CD4-positive, alpha-beta T cell treated with Interleukin-17A for 4 hours (primary cell): ENCODE data around the gene PBX3.
A peak's percentile ranks its signal among the peaks of the same experiment; 100 is the strongest.

Experiments used
- DNase-seq: peaks from one replicate; pipeline ENCODE4 v3.0.0-alpha.2; 2020; ENCODE audit warnings: mixed read lengths

PBX3 gene

DNA sequence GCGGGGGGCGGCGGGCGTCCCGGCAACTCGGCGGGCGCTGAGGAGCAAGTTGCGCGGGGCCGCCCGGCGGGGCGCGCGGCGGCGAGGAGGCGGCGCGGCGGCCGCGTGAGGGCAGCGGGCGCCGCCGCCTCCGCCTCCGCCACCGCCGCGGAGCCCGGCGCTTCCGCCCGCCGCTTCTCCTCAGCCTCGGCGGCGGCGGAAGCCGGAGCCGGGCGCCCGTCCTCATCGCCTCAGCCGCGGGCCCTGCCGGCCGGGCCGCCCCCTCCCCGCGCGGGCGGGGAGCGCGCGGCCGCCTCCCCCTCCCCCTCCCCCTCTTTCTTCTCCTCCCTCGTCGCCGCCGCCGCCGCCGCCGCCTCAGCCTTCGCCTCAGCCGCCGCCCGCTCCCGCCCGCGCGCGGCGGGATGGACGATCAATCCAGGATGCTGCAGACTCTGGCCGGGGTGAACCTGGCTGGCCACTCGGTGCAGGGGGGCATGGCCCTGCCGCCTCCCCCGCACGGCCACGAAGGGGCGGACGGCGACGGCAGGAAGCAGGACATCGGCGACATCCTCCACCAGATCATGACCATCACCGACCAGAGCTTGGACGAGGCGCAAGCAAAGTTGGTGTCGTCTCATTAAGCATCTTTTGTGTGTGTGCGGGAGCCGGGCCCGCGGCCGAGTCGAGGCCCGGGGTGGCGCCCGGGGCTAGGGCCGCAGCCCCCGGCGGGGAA lies at the start of gene PBX3:
Gene PBX3, plus strand, starts transcription at position 321 of the 712 bp plus-strand sequence.
- DNase-seq = peak; percentile 73

DNA sequence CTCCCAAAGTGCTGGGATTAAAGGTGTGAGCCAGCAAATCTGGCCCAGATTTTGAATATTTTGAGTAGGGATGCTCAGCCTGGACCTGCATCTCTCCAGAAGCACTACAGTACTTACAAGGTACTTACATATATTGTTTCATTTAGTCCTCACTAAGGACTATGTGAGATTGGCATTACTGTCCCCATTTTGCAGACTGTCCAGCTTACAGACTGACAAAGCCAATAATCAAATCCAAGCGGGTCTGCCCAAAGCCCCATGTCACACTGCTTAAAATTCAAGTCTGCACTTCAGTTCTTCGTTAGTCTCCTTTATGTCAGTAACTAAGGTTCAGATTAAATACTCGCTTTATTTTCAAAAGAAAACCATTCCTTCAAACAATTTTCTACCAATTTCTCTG lies 47.3 kb upstream of the PBX3 start:
- no peak for DNase-seq

DNA sequence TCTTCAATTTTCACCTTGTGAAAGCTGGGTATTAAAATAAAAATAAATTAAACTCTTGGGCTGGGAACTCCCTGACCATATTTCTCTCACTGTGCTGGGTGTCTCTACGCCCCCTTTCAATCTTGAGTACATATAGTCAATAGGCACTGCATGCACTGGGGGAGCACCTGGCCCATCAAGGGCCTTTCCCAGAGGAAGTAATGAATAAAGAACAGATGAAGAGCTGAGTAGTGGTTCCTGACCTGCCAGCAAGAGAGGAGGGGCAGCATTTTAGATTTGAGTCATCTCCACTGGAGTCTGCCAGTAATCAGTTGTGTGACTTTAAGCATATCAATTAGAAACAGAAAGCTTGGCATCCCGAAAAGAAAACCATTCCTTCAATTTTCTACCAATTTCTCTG lies 46.4 kb upstream of the PBX3 start:
- DNase-seq = no peak

- DNase-seq = no peak
Observed at GRCh38 chr9:125701351-125701750, 45.8 kb upstream of the PBX3 start.

DNA sequence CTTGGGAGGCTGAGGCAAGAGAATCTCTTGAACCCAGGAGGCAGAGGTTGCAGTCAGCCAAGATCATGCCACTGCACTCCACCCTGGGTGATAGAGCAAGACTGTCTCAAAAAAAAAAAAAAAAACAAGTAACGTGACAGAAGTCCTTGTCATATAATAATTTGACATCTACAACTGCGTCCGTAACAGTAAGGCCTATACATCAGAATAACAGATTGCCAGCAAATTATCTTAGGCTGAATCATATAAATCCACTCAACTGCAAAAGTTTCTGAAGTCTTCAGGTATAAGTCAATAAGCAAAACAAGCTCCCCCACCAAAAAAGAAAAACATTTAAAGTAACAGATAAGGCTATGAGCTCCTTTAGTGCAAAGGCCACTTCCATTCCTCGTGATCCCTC lies 43.5 kb upstream of the PBX3 start:
- no peak for DNase-seq

DNA sequence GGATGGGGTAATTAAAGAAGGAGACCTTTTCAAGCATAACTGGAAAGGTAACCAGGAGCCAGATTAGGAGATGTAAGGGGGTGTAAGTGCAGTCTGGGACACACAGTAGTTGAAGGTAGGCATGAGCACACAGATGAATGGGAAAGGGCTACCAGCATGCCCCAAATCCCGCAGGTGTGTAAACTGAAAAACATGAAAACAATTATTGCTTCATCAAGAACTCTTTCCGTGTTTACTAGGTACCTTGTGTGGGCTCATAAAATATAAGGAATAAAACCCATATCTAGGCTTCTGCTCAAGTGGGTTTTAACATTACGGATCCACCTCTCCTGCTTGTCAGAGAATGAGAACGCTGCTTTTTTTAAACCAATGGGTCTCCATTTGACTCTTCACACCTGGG lies 41.3 kb upstream of the PBX3 start:
- DNase-seq = no peak

DNA sequence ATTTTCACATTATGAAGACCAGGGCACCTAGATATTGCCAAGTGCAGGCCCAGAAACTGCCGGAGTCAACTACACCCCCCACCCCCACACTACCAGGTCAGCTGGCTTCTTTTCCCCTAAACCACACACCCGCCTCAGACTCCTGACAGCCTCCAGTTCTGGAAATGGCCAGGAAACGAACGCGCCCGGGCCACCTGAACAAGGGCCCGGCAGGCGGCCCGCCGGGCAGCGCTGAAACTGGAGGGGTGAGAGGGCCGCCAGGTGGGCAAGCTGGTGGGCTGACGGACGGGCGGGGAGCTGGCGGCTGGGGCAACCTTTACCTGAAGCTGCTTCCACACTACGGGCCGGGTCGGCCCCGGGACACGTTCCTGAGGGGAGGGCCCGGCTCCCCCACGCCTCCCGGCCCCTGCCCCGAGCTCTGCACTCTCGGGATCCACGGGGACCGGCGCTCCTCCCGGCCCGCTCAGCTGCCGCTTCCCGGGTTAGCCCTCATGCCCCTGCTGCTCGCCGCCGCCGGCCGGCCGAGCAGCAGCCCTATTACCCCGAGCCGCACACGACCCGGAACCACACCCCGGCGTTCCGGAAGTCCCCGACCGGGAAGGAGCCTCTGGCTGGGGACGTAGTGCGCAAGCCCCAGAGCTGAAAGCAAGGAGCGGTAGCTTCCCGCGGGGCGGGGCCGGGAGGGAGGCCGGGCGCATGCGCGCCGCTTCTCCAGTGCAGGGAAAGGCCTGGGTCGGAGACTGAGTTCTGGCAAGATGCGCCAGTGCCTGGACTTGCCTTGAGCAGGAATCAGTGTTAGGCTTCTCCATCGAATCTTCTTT lies 40.3 kb upstream of the PBX3 start, which contains the start of gene MAPKAP1:
Gene MAPKAP1, minus strand, starts transcription at position 558 of the 821 bp plus-strand sequence. CDS start 34,634 bp downstream, outside the sequence.
- peak; percentile 98 for DNase-seq

DNA sequence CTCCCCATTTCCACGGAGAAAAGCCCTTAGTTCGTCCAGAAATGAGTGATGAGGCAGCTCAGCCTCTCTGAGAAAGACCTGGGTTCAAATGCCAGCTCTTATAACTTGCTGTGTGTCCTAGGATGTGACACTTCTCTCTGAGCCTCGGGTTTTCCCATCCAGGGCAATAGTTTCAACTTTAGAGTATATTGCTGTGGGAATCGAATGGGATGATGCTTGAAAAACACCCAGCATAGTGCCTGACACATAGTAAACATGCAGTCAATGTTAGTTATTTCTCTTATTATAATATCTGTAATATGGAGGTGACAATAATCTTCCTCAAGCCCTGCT lies 39.7 kb upstream of the PBX3 start:
- DNase-seq = no peak

- no peak for DNase-seq
Observed at GRCh38 chr9:125726456-125727132, 20.6 kb upstream of the PBX3 start.

- DNase-seq = no peak
Observed at GRCh38 chr9:125730168-125730567, 17.0 kb upstream of the PBX3 start.

DNA sequence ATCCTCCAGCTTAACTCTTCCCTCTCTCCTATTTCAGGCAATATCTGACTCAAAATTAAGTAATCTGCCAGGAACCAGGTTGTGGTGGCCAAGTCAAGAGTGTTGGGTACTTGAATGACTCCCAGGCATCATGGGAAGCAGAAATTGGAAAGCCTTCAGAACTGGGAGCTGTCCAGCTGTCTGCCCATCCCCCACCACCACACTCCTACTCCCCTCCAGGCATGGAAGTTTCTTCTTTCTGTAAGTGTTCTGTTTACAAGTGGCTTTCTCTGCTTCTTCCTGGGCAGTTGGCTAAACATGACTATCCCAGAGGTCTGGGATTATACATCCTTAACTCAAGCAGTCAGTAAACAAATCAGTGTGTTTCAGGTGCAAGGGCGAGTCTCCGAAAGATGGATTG lies 14.6 kb upstream of the PBX3 start:
- no peak for DNase-seq

DNA sequence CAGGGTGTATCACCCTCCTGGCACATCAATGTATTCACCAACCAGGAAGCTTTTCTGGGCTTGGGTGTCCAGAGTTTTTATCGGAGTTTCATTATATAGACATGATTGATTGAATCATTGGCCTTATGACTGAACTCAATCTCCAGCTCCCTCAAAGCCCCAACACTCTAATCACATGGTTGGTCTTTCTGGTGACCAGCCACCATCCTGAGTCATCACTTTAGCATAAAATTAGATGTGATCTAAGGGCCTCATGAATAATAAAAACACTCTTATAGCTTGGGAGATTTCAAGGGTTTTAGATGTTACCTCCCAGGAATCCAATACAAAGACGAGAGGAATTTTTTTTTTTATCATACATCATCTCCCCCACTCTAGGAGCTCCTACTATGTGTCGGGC lies 7.7 kb upstream of the PBX3 start:
- no peak for DNase-seq

DNA sequence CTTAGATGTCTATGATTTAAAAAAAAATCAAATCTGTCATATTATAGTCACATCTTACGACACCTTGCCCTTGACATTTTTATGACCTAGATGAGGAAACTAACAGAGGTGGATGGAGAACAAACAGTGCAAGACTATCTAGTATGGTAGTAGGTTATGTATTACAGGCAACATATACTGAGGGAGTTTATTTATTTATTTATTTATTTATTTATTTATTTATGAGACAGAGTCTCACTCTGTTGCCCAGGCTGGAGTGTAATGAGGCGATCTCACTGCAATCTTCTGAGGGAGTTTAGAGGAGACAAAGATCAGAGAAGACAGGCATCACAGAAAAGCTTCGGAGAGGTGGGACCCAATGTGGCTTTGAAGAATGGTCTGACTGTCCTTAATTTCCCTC lies 4.5 kb upstream of the PBX3 start:
- no peak for DNase-seq

GRCh38 chr9:125743682-125744428 lies 3.3 kb upstream of the PBX3 start:
- no peak for DNase-seq

- no peak for DNase-seq
Observed at GRCh38 chr9:125744616-125745015, 2.6 kb upstream of the PBX3 start.

DNA sequence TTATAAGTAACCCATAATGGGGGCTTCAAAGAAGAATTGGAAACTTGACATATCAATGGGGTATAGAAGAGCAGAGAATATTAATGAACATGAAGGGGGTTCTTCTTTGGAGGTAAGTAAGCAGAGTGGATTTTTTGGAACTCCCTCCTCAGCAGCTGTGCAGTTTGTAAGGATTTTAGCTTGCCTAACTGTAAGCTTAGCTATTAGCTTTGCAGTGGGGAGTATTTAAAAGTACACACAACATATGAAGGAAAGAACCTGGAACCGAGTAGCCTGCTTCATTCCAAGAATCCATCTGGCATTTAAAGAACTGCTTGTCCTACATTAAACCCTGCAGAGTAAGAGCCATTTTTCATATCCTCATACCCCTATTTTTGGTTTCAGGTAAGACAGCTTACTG lies 2.2 kb upstream of the PBX3 start:
- DNase-seq = no peak

GRCh38 chr9:125745682-125746016 lies 1.5 kb upstream of the PBX3 start:
- DNase-seq = no peak

- peak; percentile 95 for DNase-seq
Observed at GRCh38 chr9:125746017-125746773, 978 bp upstream of the PBX3 start.

GRCh38 chr9:125746774-125747052 lies 460 bp upstream of the PBX3 start:
- no peak for DNase-seq

GRCh38 chr9:125747765-125748445 lies 732 bp downstream of the PBX3 start:
- peak; percentile 45 for DNase-seq

DNA sequence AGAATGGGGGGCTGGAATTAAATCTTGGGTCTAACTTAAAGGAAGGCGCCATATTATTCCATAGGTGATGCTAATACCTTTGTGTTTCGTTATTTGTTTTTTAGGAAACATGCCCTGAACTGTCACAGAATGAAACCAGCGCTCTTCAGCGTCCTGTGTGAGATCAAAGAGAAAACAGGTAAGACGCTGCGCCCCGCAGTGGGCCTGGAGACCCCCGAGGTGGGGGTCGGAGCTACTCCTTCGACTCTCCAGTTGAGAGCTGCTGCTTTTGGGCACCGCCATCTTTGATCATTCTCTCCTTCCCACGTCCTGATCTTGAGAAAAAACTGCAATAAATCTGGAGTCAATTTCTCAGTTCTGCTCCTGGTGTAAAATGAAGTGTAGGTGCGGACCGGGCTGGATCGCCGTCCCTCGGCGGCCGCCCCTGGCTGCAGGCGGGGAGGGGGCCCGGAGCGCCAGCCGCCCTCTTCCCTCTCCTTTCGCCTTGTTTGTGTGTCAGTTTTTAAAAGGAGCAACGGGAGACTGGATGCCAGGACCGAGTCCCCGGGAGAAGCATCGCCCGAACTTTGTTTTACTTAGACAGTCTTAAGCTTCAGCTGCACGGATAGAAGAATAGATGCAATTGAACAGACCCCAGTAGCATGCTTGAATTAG lies 1.4 kb downstream of the PBX3 start:
- DNase-seq = peak; percentile 33
